ENCODE data around the gene CAPN10.

CAPN10 gene

GRCh38 chr2:240575101-240575965, 11.2 kb upstream of the CAPN10 start:
- H3K27ac ChIP-seq: no peak overlapping the region
- TF ChIP-seq CTCF (conservative IDR thresholded peaks at IDR 0.05): no peak

GRCh38 chr2:240576036-240576435, 10.5 kb upstream of the CAPN10 start:
- no peak overlapping the region for H3K27ac ChIP-seq
- TF ChIP-seq CTCF (conservative IDR thresholded peaks at IDR 0.05): no peak

- no peak overlapping the region for H3K27ac ChIP-seq
- TF ChIP-seq CTCF (conservative IDR thresholded peaks at IDR 0.05): no peak
Observed at GRCh38 chr2:240576436-240577205, 9.9 kb upstream of the CAPN10 start.

- TF ChIP-seq CTCF (conservative IDR thresholded peaks at IDR 0.05): no peak
- H3K27ac ChIP-seq: no peak overlapping the region
Observed at GRCh38 chr2:240577281-240578109, 9.0 kb upstream of the CAPN10 start.

GRCh38 chr2:240578110-240578450, 8.5 kb upstream of the CAPN10 start:
- no peak for TF ChIP-seq CTCF (conservative IDR thresholded peaks at IDR 0.05)
- no peak overlapping the region for H3K27ac ChIP-seq

- no peak overlapping the region for H3K27ac ChIP-seq
- no peak for TF ChIP-seq CTCF (conservative IDR thresholded peaks at IDR 0.05)
Observed at GRCh38 chr2:240578488-240578887, 8.0 kb upstream of the CAPN10 start.
